GM12873 (cell line): ENCODE results near the gene GPBP1L1.
A peak's percentile ranks its signal among the peaks of the same experiment; 100 is the strongest.

Experiments used
- TF ChIP-seq, protein P1 (sequence below): IDR thresholded peaks from 2 replicates; pipeline ENCODE4 v1.5.1; 2012; ENCODE audit warnings: low read depth, mild to moderate bottlenecking, moderate library complexity, low read length, control low read depth; ENCODE audit not compliant: insufficient read depth; ENCODE audit errors: missing control alignments

The GPBP1L1 gene

DNA sequence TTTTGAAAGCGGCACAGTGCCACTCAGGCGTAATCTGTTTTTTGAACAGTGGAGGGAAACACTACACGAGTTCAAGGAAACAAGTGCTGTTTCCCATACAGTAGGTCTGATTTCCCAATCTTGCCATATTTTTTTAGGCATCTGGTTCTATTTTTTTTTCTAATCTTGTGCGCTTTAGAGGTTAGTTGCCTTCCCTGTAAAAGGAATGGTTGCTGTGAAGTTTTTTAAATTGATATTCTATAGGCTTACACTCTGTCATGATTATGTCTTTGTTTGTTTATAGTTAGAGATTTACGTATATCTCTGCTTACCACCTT lies 101.3 kb downstream of the GPBP1L1 start:
- TF ChIP-seq, protein P1, sequence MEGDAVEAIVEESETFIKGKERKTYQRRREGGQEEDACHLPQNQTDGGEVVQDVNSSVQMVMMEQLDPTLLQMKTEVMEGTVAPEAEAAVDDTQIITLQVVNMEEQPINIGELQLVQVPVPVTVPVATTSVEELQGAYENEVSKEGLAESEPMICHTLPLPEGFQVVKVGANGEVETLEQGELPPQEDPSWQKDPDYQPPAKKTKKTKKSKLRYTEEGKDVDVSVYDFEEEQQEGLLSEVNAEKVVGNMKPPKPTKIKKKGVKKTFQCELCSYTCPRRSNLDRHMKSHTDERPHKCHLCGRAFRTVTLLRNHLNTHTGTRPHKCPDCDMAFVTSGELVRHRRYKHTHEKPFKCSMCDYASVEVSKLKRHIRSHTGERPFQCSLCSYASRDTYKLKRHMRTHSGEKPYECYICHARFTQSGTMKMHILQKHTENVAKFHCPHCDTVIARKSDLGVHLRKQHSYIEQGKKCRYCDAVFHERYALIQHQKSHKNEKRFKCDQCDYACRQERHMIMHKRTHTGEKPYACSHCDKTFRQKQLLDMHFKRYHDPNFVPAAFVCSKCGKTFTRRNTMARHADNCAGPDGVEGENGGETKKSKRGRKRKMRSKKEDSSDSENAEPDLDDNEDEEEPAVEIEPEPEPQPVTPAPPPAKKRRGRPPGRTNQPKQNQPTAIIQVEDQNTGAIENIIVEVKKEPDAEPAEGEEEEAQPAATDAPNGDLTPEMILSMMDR = no peak

DNA sequence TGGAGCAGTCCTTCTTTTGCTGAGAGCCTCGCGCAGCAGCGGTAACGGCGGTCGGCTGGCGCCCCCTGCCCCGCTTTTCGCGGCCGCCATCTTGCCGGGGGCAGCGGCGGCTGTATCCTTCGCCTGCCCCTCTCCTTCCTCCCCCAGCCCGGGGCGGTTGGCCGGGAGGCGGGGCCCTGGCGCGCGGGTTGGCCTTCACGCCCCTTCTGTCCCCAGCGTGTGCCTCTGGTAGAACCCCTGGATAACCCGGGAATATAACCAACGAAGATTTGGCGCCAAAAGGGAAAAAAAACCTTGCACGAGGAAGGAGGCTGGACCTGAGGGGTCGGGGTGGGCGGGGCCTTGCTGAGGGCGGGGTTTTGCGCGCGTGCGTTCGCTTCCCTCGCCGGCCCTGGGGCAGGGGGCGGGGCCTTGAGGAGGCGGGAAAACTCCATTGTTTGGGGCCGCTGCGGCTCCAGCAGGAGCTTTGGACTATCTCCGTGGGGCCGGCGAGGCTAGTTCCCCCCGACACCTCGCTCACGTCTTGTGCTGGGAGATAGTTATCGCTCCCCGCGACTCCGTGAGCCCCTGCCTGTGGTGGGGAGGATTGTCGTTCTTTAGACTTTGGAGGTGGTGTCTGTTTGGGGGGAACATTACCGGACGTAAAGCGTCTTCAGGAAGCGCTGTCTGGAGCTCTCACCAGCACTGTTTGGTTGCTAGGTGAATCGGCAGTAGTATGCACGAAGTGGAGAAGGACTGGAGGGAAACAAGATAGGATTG lies 101.8 kb downstream of the GPBP1L1 start:
- TF ChIP-seq, protein P1 = no peak

DNA sequence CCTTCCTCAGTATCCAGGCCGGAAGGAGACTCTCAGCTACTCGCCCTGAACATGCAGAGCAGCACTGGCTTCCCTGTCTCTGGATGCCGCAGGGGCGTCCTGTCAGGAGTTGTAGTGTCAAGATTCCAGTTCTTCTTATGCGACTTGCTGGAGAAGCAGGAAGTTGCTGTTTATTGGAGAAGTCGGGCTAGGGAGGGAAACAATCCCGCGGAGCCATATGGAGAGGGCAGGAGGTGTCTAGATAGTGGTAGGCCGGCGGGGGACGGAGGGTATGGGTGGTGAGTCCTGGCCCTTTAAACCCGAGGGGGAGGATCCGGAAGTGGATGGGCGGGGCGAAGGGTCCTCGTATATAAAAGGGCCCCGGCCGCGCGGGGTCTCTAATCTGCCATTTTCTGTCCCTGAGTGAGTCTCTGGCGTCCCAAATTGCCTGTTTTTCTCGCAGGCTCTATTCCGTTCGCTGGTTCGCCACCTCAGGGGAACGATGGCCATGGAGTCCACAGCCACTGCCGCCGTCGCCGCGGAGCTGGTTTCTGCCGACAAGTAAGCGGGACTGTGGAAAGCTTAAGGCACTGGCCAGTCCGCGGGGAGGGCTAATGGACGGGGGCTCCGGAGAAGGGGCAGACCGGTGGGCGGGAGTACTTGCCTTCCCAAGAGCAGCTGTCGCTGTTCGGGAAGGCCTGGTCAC lies 102.5 kb downstream of the GPBP1L1 start, which contains the start of gene NASP:
TSS of gene NASP (plus strand) at position 376 of the 685 bp plus-strand sequence. CDS start at position 482, 106 bp downstream.
- TF ChIP-seq, protein P1 = peak; percentile 17

DNA sequence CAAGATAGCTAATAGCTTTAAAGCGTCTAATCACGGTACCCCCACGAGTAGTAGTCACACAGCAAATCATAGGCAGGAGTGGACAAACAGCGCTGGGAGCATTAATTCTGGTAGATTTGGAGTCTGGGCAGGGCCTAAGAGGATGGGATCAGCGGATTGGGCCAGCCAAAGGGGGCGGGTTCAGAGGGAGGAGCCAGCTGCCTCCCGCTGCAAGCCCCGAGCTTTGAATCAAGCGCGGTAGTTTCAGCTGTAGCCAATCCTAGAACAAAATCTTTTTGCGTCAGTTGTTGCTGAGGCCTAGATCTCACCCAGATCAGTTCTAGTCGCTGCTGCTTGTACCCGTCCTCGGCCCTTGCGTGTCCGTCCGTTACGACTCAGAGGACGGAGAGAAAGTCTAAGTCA lies 103.1 kb downstream of the GPBP1L1 start:
- TF ChIP-seq, protein P1 = no peak
